A673 (cell line): ENCODE results near the gene COL4A6. TPM values are rescaled to one million over a fixed set of nuclear protein-coding genes. Genes with fewer than 3 reads are reported as not detected.

Experiments
- BruUV-seq: library from RNA; stranded (reverse); fragments of 400-500 nt; replicated peaks from 2 replicates; lab custom pipeline; 2021; lab: Mats Ljungman, UMichigan
- CTCF ChIA-PET: fragments of 300-600 bp; sonication (Branson Sonifier 250); formaldehyde crosslinking; loops from one replicate; lab custom pipeline; 2022; ENCODE audit warnings: antibody characterized with exemption; lab: Charles Lee
- POLR2A ChIA-PET: fragments of 300-600 bp; sonication (Branson Sonifier 250); formaldehyde crosslinking; loops from one replicate; lab custom pipeline; 2022; ENCODE audit warnings: antibody characterized with exemption; ENCODE audit not compliant: low non-redundant PET; lab: Charles Lee
- DNase-seq: peaks from one replicate; pipeline ENCODE4 v3.0.0-alpha.2; 2015; ENCODE audit warnings: low spot score
- H3K27ac ChIP-seq: fragments of 200-600 bp; sonication (generic); 2 replicates; pipeline ENCODE4 v1.5.1; 2016; ENCODE audit warnings: mixed run types, low read depth, mild to moderate bottlenecking, mixed read lengths, antibody characterized with exemption, low read length; ENCODE audit not compliant: poor library complexity, severe bottlenecking
- H3K27me3 ChIP-seq: fragments of 200-600 bp; sonication (generic); replicated peaks from 2 replicates; pipeline ENCODE4 v1.6.1; 2017; ENCODE audit warnings: mixed run types, low read depth, mild to moderate bottlenecking, mixed read lengths, antibody characterized with exemption, low read length; ENCODE audit not compliant: insufficient read depth, poor library complexity
- H3K36me3 ChIP-seq: fragments of 200-600 bp; sonication (generic); 2 replicates; pipeline ENCODE4 v1.6.1; 2016; ENCODE audit warnings: mixed run types, mild to moderate bottlenecking, mixed read lengths, antibody characterized with exemption, low read length; ENCODE audit not compliant: insufficient read depth, poor library complexity, severe bottlenecking
- H3K4me1 ChIP-seq: fragments of 200-600 bp; sonication (generic); 2 replicates; pipeline ENCODE4 v1.6.1; 2017; ENCODE audit warnings: mixed run types, mild to moderate bottlenecking, mixed read lengths, antibody characterized with exemption, low read length; ENCODE audit not compliant: insufficient read depth, poor library complexity, severe bottlenecking
- H3K4me3 ChIP-seq: fragments of 200-600 bp; sonication (generic); 2 replicates; pipeline ENCODE4 v1.5.1; 2016; ENCODE audit warnings: low read depth, mixed run types, mild to moderate bottlenecking, mixed read lengths, low read length; ENCODE audit not compliant: poor library complexity, severe bottlenecking
- H3K9me3 ChIP-seq: fragments of 200-600 bp; sonication (generic); 2 replicates; pipeline ENCODE4 v1.6.1; 2016; ENCODE audit warnings: mixed run types, low read depth, mild to moderate bottlenecking, mixed read lengths, antibody characterized with exemption, low read length; ENCODE audit not compliant: poor library complexity, severe bottlenecking
- EZH2 ChIP-seq: fragments of 200-600 bp; sonication (generic); IDR thresholded peaks from 2 replicates; pipeline ENCODE4 v1.6.1; 2017; ENCODE audit warnings: borderline replicate concordance, low read depth, mild to moderate bottlenecking, mixed read lengths, antibody characterized with exemption, low read length; ENCODE audit not compliant: poor library complexity, severe bottlenecking
- intact Hi-C: fragments of 100-400 bp; cut with micrococcal nuclease; formaldehyde crosslinking; loops from one replicate; pipeline ENCODE4 v1.10.0; 2022; ENCODE audit not compliant: unreplicated experiment
- total RNA-seq: library from RNA; stranded (reverse); gene quantifications from 2 replicates; pipeline ENCODE4 v1.2.3, GENCODE V29; 2021
- TF ChIP-seq, protein P1 (sequence below): fragments of 300-800, 200-600 bp; sonication (generic); conservative IDR thresholded peaks from 2 replicates; pipeline ENCODE4 v1.5.1; 2017; ENCODE audit warnings: low read depth, mild to moderate bottlenecking, antibody characterized with exemption, low read length, moderate library complexity, mixed read lengths

COL4A6 gene
- total RNA-seq, 1 experiment from 2014 or later = not detected

- H3K27ac ChIP-seq = no peak overlapping the region
- TF ChIP-seq EZH2 = no peak
- TF ChIP-seq, protein P1, sequence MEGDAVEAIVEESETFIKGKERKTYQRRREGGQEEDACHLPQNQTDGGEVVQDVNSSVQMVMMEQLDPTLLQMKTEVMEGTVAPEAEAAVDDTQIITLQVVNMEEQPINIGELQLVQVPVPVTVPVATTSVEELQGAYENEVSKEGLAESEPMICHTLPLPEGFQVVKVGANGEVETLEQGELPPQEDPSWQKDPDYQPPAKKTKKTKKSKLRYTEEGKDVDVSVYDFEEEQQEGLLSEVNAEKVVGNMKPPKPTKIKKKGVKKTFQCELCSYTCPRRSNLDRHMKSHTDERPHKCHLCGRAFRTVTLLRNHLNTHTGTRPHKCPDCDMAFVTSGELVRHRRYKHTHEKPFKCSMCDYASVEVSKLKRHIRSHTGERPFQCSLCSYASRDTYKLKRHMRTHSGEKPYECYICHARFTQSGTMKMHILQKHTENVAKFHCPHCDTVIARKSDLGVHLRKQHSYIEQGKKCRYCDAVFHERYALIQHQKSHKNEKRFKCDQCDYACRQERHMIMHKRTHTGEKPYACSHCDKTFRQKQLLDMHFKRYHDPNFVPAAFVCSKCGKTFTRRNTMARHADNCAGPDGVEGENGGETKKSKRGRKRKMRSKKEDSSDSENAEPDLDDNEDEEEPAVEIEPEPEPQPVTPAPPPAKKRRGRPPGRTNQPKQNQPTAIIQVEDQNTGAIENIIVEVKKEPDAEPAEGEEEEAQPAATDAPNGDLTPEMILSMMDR = no peak
- no peak for DNase-seq
- intact Hi-C loops = no loop called here
- ChIA-PET POLR2A (no interaction called here), CTCF (no interaction called here)
- peaks cover 3% of the 10 kb centered on the region for H3K27me3 ChIP-seq
- no TSS peak for BruUV-seq
- H3K4me3 ChIP-seq = no peak overlapping the region
- H3K9me3 ChIP-seq = no peaks in the 10 kb centered on the region
- H3K4me1 ChIP-seq = no peaks in the 10 kb centered on the region
- H3K36me3 ChIP-seq = no peaks in the 10 kb centered on the region
Observed at GRCh38 chrX:108341947-108342346, 96.3 kb downstream of the COL4A6 start.

- no TSS peak for BruUV-seq
- Histone ChIP-seq H3K36me3 (no peaks in the 10 kb centered on the region), H3K4me3 (no peak overlapping the region), H3K27me3 (peaks cover 24% of the 10 kb centered on the region), H3K9me3 (no peaks in the 10 kb centered on the region), H3K4me1 (no peaks in the 10 kb centered on the region), H3K27ac (no peak overlapping the region)
- TF ChIP-seq, protein P1 = no peak
- no peak for TF ChIP-seq EZH2
- intact Hi-C loops = no loop called here
- DNase-seq = no peak
- CTCF ChIA-PET = no interaction called here
- POLR2A ChIA-PET = no interaction called here
Observed at GRCh38 chrX:108332281-108332680, 105.9 kb downstream of the COL4A6 start.

GRCh38 chrX:108331126-108331909, 106.9 kb downstream of the COL4A6 start:
- ChIA-PET CTCF (no interaction called here), POLR2A (no interaction called here)
- peaks cover 24% of the 10 kb centered on the region for H3K27me3 ChIP-seq
- no peaks in the 10 kb centered on the region for H3K4me1 ChIP-seq
- no peak overlapping the region for H3K27ac ChIP-seq
- TF ChIP-seq, protein P1 = no peak
- TF ChIP-seq EZH2 = no peak
- intact Hi-C loops = no loop called here
- BruUV-seq = no TSS peak
- H3K9me3 ChIP-seq = no peaks in the 10 kb centered on the region
- H3K4me3 ChIP-seq = no peak overlapping the region
- no peak for DNase-seq
- H3K36me3 ChIP-seq = no peaks in the 10 kb centered on the region
